Measurements from ENCODE around the gene CYCS. TPM values are rescaled to one million over a fixed set of nuclear protein-coding genes. Genes with fewer than 3 reads are reported as not detected.

The CYCS gene
- polyA plus RNA-seq (2011; rRNA removed), result 196 and 235 TPM in 2 replicates
- polyA plus RNA-seq (2012; cell fraction: cytosol; rRNA removed), result 44.0 and 44.6 TPM in 2 replicates
- polyA plus RNA-seq (2012; cell fraction: nucleus; rRNA removed), result 7.9 and 16.6 TPM in 2 replicates
- polyA plus RNA-seq (2017; fragmentation: RNase III; extraction: RNeasy Plus Mini Kit Qiagen cat#74134 plus additional on column Dnase treatment), result 253 to 304 TPM (median 256 TPM) in 3 replicates
- polyA minus RNA-seq (2011; rRNA and poly(A)+ RNA removed), result 22.2 and 27.7 TPM in 2 replicates

DNA sequence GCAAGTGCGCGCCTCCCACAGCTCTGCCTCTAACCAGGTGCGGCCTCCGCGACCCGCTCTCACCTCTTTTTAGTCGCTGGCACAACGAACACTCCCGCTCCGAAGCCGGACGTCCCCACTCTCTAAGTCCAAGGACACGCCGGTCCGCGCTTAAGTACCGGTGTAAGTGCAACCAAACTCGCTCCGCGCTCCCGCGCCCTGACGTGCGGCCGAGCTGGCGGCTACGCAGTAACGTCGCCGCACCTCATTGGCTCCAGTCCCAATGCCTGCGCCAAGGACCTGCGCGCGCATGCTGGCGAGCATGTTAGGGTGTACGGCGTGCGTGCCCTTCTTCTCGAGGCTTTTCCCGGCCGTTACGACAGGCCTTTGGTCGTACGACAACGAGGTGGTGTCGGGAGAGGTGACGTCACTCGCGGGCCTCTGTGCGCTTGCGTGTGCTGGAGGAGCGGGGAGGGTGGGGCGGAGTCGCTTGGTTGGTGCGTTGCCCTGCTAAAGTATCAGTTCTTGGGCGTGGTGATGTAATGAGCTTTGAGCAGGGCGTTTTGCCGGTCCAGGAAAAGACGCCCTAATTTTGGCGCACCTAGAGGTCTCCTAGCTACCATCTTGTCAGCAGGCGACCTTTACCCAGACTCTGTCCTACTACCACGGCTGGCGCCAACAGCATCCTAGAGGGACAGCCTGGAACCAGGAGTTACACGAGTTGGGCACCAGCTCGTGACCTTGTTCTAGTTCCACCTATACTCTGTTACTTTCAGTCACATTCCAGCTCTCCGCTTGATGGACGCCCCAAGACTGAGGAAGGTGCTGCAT lies at the start of gene CYCS:
CYCS (minus strand) TSS at position 124 of the 810 bp plus-strand sequence. CDS start 1,141 bp downstream, outside the sequence.
- peak; percentile 95 to 96 for ATAC-seq
- Histone ChIP-seq H3K9me3 (no peaks in the 10 kb centered on the region), H3K4me3 (peak within 1 kb of the TSS; percentile 98), H3K27ac (peak within 1 kb of the TSS; percentile 97 to 98), H3K4me2 (peak within 1 kb of the TSS; percentile 76), H3K4me1 (peaks cover 8% of the 10 kb centered on the region; the same call in 2 of the 3 replicates)
- CTCF ChIA-PET, result interaction anchor here (0.5 to 2.0 kb wide), 8 partner anchors 11 to 54 kb away, joined by 3 to 8 read pairs (median 4); no protein-coding TSS in a partner anchor
- POLR2A ChIA-PET, result interaction anchor here (0.6 to 2.6 kb wide), 25 partner anchors 9 to 1528 kb away, joined by 3 to 26 read pairs (median 3); partner anchors contain the start of genes CCDC126 and OSBPL3
- peak; percentile 98 for FAIRE-seq
- WGBS (ENCODE audit: missing lambda C conversion rate), result 2% methylated on average over 14 of the region's 67 CpGs
- DNase-seq (ENCODE audit: low read depth in 1 of 2, low spot score in 1 of 2), result peak; percentile 89 to 100
- no peak for TF ChIP-seq NFE2L2 (conservative IDR thresholded peaks at IDR 0.05; ENCODE audit: low read length)
- TF ChIP-seq, protein P1, sequence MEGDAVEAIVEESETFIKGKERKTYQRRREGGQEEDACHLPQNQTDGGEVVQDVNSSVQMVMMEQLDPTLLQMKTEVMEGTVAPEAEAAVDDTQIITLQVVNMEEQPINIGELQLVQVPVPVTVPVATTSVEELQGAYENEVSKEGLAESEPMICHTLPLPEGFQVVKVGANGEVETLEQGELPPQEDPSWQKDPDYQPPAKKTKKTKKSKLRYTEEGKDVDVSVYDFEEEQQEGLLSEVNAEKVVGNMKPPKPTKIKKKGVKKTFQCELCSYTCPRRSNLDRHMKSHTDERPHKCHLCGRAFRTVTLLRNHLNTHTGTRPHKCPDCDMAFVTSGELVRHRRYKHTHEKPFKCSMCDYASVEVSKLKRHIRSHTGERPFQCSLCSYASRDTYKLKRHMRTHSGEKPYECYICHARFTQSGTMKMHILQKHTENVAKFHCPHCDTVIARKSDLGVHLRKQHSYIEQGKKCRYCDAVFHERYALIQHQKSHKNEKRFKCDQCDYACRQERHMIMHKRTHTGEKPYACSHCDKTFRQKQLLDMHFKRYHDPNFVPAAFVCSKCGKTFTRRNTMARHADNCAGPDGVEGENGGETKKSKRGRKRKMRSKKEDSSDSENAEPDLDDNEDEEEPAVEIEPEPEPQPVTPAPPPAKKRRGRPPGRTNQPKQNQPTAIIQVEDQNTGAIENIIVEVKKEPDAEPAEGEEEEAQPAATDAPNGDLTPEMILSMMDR (IDR thresholded peaks at IDR 0.05), result no peak
- no peak for TF ChIP-seq RCOR1 (IDR thresholded peaks at IDR 0.05; ENCODE audit: low read depth, low read length)
- TF ChIP-seq PHF8 (IDR thresholded peaks at IDR 0.05; ENCODE audit: borderline replicate concordance, low read depth), result peak; percentile 55
- TF ChIP-seq HOXB13 (CRISPR knock-in tag; IDR thresholded peaks at IDR 0.05; ENCODE audit: low read depth), result no peak
- TF ChIP-seq, protein P2, sequence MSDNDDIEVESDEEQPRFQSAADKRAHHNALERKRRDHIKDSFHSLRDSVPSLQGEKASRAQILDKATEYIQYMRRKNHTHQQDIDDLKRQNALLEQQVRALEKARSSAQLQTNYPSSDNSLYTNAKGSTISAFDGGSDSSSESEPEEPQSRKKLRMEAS (IDR thresholded peaks at IDR 0.05), result peak; percentile 98
- no peak for TF ChIP-seq BHLHE40 (IDR thresholded peaks at IDR 0.05; ENCODE audit: low read depth, low read length)
- TF ChIP-seq, protein P3, sequence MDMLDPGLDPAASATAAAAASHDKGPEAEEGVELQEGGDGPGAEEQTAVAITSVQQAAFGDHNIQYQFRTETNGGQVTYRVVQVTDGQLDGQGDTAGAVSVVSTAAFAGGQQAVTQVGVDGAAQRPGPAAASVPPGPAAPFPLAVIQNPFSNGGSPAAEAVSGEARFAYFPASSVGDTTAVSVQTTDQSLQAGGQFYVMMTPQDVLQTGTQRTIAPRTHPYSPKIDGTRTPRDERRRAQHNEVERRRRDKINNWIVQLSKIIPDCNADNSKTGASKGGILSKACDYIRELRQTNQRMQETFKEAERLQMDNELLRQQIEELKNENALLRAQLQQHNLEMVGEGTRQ (IDR thresholded peaks at IDR 0.05), result no peak
- TF ChIP-seq TFCP2L1 (CRISPR knock-in tag; IDR thresholded peaks at IDR 0.05), result peak; percentile 92
- no peak for TF ChIP-seq ZFP36 (IDR thresholded peaks at IDR 0.05; ENCODE audit: borderline replicate concordance, partially characterized antibody)
- TF ChIP-seq ZNF302 (CRISPR knock-in tag; IDR thresholded peaks at IDR 0.05), result no peak
- no peak for TF ChIP-seq RARB (CRISPR knock-in tag; IDR thresholded peaks at IDR 0.05)
- peak; percentile 84; the same call in 1 of the 2 replicates for TF ChIP-seq MYC (IDR thresholded peaks at IDR 0.05; ENCODE audit: borderline replicate concordance, low read length)
- TF ChIP-seq, protein P4, sequence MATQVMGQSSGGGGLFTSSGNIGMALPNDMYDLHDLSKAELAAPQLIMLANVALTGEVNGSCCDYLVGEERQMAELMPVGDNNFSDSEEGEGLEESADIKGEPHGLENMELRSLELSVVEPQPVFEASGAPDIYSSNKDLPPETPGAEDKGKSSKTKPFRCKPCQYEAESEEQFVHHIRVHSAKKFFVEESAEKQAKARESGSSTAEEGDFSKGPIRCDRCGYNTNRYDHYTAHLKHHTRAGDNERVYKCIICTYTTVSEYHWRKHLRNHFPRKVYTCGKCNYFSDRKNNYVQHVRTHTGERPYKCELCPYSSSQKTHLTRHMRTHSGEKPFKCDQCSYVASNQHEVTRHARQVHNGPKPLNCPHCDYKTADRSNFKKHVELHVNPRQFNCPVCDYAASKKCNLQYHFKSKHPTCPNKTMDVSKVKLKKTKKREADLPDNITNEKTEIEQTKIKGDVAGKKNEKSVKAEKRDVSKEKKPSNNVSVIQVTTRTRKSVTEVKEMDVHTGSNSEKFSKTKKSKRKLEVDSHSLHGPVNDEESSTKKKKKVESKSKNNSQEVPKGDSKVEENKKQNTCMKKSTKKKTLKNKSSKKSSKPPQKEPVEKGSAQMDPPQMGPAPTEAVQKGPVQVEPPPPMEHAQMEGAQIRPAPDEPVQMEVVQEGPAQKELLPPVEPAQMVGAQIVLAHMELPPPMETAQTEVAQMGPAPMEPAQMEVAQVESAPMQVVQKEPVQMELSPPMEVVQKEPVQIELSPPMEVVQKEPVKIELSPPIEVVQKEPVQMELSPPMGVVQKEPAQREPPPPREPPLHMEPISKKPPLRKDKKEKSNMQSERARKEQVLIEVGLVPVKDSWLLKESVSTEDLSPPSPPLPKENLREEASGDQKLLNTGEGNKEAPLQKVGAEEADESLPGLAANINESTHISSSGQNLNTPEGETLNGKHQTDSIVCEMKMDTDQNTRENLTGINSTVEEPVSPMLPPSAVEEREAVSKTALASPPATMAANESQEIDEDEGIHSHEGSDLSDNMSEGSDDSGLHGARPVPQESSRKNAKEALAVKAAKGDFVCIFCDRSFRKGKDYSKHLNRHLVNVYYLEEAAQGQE (IDR thresholded peaks at IDR 0.05), result no peak
- TF ChIP-seq, protein P5, sequence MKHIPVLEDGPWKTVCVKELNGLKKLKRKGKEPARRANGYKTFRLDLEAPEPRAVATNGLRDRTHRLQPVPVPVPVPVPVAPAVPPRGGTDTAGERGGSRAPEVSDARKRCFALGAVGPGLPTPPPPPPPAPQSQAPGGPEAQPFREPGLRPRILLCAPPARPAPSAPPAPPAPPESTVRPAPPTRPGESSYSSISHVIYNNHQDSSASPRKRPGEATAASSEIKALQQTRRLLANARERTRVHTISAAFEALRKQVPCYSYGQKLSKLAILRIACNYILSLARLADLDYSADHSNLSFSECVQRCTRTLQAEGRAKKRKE (CRISPR knock-in tag; IDR thresholded peaks at IDR 0.05; ENCODE audit: low read depth), result no peak
- 0 out of 2 replicates have a peak, but pooled peaks have one; percentile 45 for TF ChIP-seq ESRRA (IDR thresholded peaks at IDR 0.05; ENCODE audit: borderline replicate concordance, low read length)
- TF ChIP-seq, protein P6, sequence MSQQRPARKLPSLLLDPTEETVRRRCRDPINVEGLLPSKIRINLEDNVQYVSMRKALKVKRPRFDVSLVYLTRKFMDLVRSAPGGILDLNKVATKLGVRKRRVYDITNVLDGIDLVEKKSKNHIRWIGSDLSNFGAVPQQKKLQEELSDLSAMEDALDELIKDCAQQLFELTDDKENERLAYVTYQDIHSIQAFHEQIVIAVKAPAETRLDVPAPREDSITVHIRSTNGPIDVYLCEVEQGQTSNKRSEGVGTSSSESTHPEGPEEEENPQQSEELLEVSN (IDR thresholded peaks at IDR 0.05; ENCODE audit: borderline replicate concordance, low read depth), result peak; percentile 67; the same call in 1 of the 2 replicates
- no peak for TF ChIP-seq MAZ (IDR thresholded peaks at IDR 0.05; ENCODE audit: borderline replicate concordance, low read depth, low read length)
- peak; percentile 96 to 99 for TF ChIP-seq JUN (IDR thresholded peaks at IDR 0.05)
- peak; percentile 85 for TF ChIP-seq RFX5 (IDR thresholded peaks at IDR 0.05)
- no peak for TF ChIP-seq CBX2 (IDR thresholded peaks at IDR 0.05; ENCODE audit: borderline replicate concordance, low read depth)
- TF ChIP-seq HOXA7 (CRISPR knock-in tag; IDR thresholded peaks at IDR 0.05), result no peak
- no peak for TF ChIP-seq JUNB (IDR thresholded peaks at IDR 0.05)
- TF ChIP-seq, protein P7, sequence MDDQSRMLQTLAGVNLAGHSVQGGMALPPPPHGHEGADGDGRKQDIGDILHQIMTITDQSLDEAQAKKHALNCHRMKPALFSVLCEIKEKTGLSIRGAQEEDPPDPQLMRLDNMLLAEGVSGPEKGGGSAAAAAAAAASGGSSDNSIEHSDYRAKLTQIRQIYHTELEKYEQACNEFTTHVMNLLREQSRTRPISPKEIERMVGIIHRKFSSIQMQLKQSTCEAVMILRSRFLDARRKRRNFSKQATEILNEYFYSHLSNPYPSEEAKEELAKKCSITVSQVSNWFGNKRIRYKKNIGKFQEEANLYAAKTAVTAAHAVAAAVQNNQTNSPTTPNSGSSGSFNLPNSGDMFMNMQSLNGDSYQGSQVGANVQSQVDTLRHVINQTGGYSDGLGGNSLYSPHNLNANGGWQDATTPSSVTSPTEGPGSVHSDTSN (IDR thresholded peaks at IDR 0.05), result peak; percentile 83
- TF ChIP-seq POLR2A (IDR thresholded peaks at IDR 0.05; ENCODE audit: low read length), result peak; percentile 99
- no peak for TF ChIP-seq MAFK (IDR thresholded peaks at IDR 0.05; ENCODE audit: partially characterized antibody)
- no peak for TF ChIP-seq CBX8 (IDR thresholded peaks at IDR 0.05)
- TF ChIP-seq EHF (CRISPR knock-in tag; IDR thresholded peaks at IDR 0.05), result no peak
- TF ChIP-seq HOXB5 (CRISPR knock-in tag; IDR thresholded peaks at IDR 0.05), result no peak

All from A549 (cell line).